ENCODE measurements around the gene NEURL1B.

The NEURL1B gene

DNA sequence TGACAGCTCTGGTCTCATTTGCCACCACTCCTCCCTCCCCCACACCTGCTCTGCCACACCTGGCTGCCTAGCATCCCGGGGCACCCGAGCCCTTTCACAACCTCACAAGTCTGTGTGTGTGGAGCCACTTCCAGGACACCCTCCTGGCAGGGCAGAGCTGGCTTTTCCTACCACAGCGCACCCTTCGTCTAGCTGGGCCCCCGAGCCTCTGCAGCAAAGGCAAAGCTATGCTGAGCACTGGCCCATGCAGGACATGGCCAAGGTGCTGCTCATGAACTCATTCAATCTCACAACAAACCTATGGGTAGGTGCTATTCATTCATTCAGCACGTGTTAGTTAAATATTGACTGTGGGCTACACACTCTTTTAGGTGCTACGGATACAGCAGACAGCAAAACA lies 86.5 kb downstream of the NEURL1B start:
- DNase-seq (ENCODE audit: low read depth): no peak
- no peak overlapping the region for H3K4me3 ChIP-seq (ENCODE audit: low read depth, low read length)
- in situ Hi-C loops (cut with HindIII; ENCODE audit: low sequenced_read_pairs): no loop called here
- TF ChIP-seq, protein P1, sequence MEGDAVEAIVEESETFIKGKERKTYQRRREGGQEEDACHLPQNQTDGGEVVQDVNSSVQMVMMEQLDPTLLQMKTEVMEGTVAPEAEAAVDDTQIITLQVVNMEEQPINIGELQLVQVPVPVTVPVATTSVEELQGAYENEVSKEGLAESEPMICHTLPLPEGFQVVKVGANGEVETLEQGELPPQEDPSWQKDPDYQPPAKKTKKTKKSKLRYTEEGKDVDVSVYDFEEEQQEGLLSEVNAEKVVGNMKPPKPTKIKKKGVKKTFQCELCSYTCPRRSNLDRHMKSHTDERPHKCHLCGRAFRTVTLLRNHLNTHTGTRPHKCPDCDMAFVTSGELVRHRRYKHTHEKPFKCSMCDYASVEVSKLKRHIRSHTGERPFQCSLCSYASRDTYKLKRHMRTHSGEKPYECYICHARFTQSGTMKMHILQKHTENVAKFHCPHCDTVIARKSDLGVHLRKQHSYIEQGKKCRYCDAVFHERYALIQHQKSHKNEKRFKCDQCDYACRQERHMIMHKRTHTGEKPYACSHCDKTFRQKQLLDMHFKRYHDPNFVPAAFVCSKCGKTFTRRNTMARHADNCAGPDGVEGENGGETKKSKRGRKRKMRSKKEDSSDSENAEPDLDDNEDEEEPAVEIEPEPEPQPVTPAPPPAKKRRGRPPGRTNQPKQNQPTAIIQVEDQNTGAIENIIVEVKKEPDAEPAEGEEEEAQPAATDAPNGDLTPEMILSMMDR (IDR thresholded peaks at IDR 0.05; ENCODE audit: low read depth, low read length, missing control alignments): no peak

DNA sequence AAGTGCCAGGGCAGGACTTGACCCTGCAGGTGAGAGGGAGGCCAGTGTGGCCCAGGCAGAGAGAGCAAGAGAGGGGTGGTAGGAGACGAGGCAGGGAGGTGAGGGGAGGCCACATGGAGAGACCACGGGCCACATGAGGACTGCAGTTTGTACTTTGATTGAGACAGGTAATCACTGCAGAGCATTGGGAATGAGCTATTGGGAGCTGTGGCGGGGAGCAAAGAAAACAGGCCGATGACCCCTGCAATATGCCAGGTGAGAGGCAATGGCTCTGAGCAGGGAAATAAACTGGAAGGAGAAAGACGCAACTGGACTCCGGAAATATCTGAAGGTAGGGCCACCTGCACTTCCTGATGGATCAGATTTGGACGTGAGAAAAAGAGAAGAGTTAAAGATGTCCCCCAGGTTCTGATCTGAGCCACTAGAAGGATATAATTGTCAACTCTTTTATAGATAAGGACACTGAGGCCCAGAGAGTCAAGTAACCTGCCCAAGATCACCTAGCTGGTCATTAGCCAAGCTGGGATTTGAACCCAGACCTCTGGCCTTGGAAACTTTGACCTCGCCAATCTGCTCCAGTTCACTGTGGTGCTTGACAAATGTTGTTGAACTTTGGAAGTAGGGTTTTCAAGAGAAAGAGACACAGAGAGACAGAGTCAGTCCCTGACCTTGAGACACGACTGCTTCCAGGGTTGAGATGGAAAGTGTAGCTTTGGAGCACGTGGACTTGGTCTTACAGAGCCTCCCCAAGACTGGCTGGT lies 87.6 kb downstream of the NEURL1B start:
- TF ChIP-seq, protein P1 (IDR thresholded peaks at IDR 0.05; ENCODE audit: low read depth, low read length, missing control alignments): no peak
- no peak overlapping the region for H3K4me3 ChIP-seq (ENCODE audit: low read depth, low read length)
- no peak for DNase-seq (ENCODE audit: low read depth)
- in situ Hi-C loops (cut with HindIII; ENCODE audit: low sequenced_read_pairs): no loop called here

DNA sequence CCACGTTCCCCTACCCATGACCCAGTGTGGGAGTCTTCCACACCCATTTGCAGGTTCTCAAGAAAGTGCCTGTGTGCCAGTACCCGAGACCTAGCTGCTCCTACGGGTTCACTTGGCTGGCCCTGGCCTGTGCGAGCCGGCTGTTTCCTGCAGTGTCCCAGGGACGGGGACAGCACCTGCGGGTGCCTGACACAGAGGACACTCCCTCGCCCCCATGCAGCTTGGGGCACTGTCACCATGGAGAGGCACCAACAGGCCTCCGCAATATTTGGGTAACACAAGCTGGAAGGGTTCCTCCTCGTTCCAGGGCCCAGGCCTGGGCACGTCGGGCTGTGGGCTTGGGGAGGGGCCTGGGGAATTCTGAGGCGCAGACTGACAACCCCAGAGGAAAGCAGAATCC lies 88.5 kb downstream of the NEURL1B start:
- DNase-seq (ENCODE audit: low read depth): no peak
- TF ChIP-seq, protein P1 (IDR thresholded peaks at IDR 0.05; ENCODE audit: low read depth, low read length, missing control alignments): no peak
- no peak overlapping the region for H3K4me3 ChIP-seq (ENCODE audit: low read depth, low read length)
- in situ Hi-C loops (cut with HindIII; ENCODE audit: low sequenced_read_pairs): no loop called here

DNA sequence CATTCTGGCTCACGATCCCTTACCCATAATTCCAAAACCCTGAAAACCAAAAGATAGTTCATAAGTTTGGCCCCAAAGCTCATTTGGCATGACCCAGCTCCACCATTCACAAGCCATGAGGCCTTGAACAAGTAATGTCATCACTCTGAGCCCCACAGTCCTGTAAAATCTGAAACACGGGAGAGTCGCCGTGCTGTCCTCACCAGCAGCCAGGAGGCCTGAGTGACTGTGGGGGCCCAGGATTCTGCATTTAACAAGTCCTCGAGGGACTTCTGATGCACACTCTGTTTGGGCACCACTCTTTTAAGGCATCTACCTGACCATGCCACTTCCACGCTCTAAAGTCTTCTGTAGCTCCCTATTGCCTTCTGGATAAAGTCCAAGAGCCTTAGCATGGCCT lies 89.2 kb downstream of the NEURL1B start:
- H3K4me3 ChIP-seq (ENCODE audit: low read depth, low read length): no peak overlapping the region
- in situ Hi-C loops (cut with HindIII; ENCODE audit: low sequenced_read_pairs): no loop called here
- DNase-seq (ENCODE audit: low read depth): no peak
- TF ChIP-seq, protein P1 (IDR thresholded peaks at IDR 0.05; ENCODE audit: low read depth, low read length, missing control alignments): no peak

DNA sequence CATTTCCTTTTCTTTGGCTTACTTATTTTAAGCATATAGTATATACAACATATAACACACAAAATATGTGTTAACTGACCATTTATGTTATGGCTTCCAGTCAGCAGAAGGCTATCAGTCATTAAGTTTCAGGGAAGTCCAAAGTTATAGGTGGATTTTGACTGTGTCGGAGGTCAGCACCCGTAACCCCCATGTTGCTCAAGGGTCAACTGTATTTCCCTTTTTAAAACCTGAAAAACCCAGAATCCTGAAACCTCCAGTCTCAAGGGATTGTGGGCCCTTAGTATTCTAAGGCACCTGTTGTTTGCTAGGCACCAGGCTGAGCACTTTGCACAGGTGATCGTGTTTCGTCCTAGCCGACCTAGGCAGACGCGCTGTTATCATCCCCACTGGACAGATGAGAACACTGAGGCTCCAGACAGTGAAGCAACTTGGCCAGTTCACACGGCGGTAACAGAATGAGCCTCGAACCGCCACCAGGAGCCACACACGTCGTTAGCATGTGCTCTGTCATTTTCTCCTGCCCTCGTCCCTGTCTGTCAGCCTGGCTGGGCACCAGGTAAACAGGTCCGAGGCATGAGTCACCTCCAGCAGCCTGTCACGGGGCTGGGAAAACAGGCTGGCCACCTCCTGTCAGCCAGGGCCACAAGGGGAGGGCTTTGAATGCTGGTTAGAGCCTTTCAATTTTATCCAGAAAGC lies 90.1 kb downstream of the NEURL1B start:
- H3K4me3 ChIP-seq (ENCODE audit: low read depth, low read length): no peak overlapping the region
- TF ChIP-seq, protein P1 (IDR thresholded peaks at IDR 0.05; ENCODE audit: low read depth, low read length, missing control alignments): no peak
- in situ Hi-C loops (cut with HindIII; ENCODE audit: low sequenced_read_pairs): no loop called here
- no peak for DNase-seq (ENCODE audit: low read depth)

DNA sequence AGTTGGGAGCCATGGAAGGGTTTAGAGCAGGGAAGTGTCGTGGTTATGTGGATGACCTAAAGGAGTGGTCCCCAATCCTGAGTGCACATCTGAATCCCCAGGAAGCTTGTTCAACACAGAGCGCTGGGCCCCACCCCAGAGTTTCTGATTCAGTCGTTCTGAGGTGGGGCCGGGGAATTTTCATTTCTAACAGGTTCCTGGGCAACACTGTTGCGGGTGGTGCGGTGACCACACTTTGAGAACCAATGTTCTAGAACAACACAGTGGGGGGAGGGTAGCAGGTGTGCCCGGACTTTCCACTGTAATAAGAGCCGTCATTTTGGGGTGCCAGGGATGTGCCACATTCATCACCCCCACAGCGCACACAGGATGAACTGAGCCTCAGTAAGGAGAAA lies 90.6 kb downstream of the NEURL1B start:
- no peak overlapping the region for H3K4me3 ChIP-seq (ENCODE audit: low read depth, low read length)
- in situ Hi-C loops (cut with HindIII; ENCODE audit: low sequenced_read_pairs): no loop called here
- no peak for DNase-seq (ENCODE audit: low read depth)
- TF ChIP-seq, protein P1 (IDR thresholded peaks at IDR 0.05; ENCODE audit: low read depth, low read length, missing control alignments): no peak
